NT2/D1 (cell line): ENCODE measurements around the gene PPP1R3D.
A peak's percentile ranks its signal among the peaks of the same experiment; 100 is the strongest.

Experiments
- DNase-seq: peaks from one replicate; pipeline ENCODE4 v3.0.0-alpha.2; 2011; ENCODE audit warnings: low read depth, low spot score
- H3K27me3 ChIP-seq: 2 replicates; pipeline ENCODE4 v1.6.0; 2011; ENCODE audit warnings: mild to moderate bottlenecking; ENCODE audit not compliant: insufficient read length, insufficient read depth
- H3K36me3 ChIP-seq: 2 replicates; pipeline ENCODE4 v1.6.1; 2011; ENCODE audit warnings: mild to moderate bottlenecking, low read length, mixed read lengths; ENCODE audit not compliant: insufficient read depth, insufficient read length
- H3K4me1 ChIP-seq: 2 replicates; pipeline ENCODE4 v1.5.1; 2011; ENCODE audit not compliant: insufficient read depth, insufficient read length
- H3K4me3 ChIP-seq: 2 replicates; pipeline ENCODE4 v1.5.1; 2011; ENCODE audit warnings: low read depth; ENCODE audit not compliant: insufficient read length
- H3K9ac ChIP-seq: 2 replicates; pipeline ENCODE4 v1.6.0; 2011; ENCODE audit warnings: low read depth; ENCODE audit not compliant: insufficient read length
- H3K9me3 ChIP-seq: 2 replicates; pipeline ENCODE4 v1.5.1; 2011; ENCODE audit warnings: mild to moderate bottlenecking, low read length; ENCODE audit not compliant: insufficient read depth
- SUZ12 ChIP-seq: IDR thresholded peaks from 2 replicates; pipeline ENCODE4 v1.6.1; 2011; ENCODE audit not compliant: insufficient read length, insufficient read depth; ENCODE audit errors: extremely low read depth
- YY1 ChIP-seq: IDR thresholded peaks from 2 replicates; pipeline ENCODE4 v1.6.1; 2011; ENCODE audit not compliant: insufficient read length, insufficient read depth
- ZNF274 ChIP-seq: IDR thresholded peaks from 2 replicates; pipeline ENCODE4 v1.6.1; 2011; ENCODE audit warnings: mild to moderate bottlenecking, low read depth, low read length

PPP1R3D gene

GRCh38 chr20:59938221-59938620 lies 1.9 kb downstream of the PPP1R3D start:
- H3K4me3 ChIP-seq, result no peak overlapping the region

GRCh38 chr20:59937150-59937549 lies 3.0 kb downstream of the PPP1R3D start:
- Histone ChIP-seq H3K27me3 (peaks cover 15% of the 10 kb centered on the region), H3K4me3 (no peak overlapping the region), H3K9ac (no peak overlapping the region), H3K36me3 (peaks cover 6% of the 10 kb centered on the region), H3K4me1 (peaks cover 7% of the 10 kb centered on the region), H3K9me3 (peaks cover 6% of the 10 kb centered on the region; the same call in 1 of the 2 replicates)
- no peak for DNase-seq
- TF ChIP-seq SUZ12 (no peak), YY1 (no peak), ZNF274 (no peak)

More at GRCh38 chr20:59938221-59938620, 1.9 kb downstream of the PPP1R3D start:
- Histone ChIP-seq H3K9me3 (peaks cover 6% of the 10 kb centered on the region; the same call in 1 of the 2 replicates), H3K4me1 (peaks cover 7% of the 10 kb centered on the region), H3K36me3 (peaks cover 17% of the 10 kb centered on the region), H3K27me3 (peaks cover 15% of the 10 kb centered on the region), H3K9ac (no peak overlapping the region)
- TF ChIP-seq SUZ12, result no peak
- TF ChIP-seq YY1, result no peak
- TF ChIP-seq ZNF274, result no peak
- DNase-seq, result no peak

GRCh38 chr20:59936409-59936808 lies 3.7 kb downstream of the PPP1R3D start:
- Histone ChIP-seq H3K27me3 (peaks cover 15% of the 10 kb centered on the region), H3K4me3 (no peak overlapping the region), H3K4me1 (peaks cover 7% of the 10 kb centered on the region), H3K36me3 (peaks cover 4% of the 10 kb centered on the region), H3K9ac (no peak overlapping the region), H3K9me3 (peaks cover 6% of the 10 kb centered on the region; the same call in 1 of the 2 replicates)
- no peak for DNase-seq
- TF ChIP-seq SUZ12 (no peak), YY1 (no peak), ZNF274 (no peak)

GRCh38 chr20:59935457-59936185 lies 4.5 kb downstream of the PPP1R3D start:
- DNase-seq, result no peak
- no peak for TF ChIP-seq YY1
- TF ChIP-seq ZNF274, result no peak
- peaks cover 6% of the 10 kb centered on the region; the same call in 1 of the 2 replicates for H3K9me3 ChIP-seq
- H3K9ac ChIP-seq, result no peak overlapping the region
- peaks cover 4% of the 10 kb centered on the region for H3K36me3 ChIP-seq
- peaks cover 7% of the 10 kb centered on the region for H3K4me1 ChIP-seq
- no peak overlapping the region for H3K4me3 ChIP-seq
- H3K27me3 ChIP-seq, result peaks cover 15% of the 10 kb centered on the region

- H3K4me3 ChIP-seq, result peak overlapping the region; percentile 44
Observed at GRCh38 chr20:59933849-59934585, 6.1 kb downstream of the PPP1R3D start.

GRCh38 chr20:59933296-59933848 lies 6.7 kb downstream of the PPP1R3D start, which contains the start of gene SYCP2:
Gene SYCP2 (minus strand): TSS chr20:59933637. CDS start chr20:59922413, 11,224 bp downstream.
- peak within 1 kb of the TSS; percentile 65 for H3K9ac ChIP-seq
- peak within 1 kb of the TSS; percentile 44 for H3K4me3 ChIP-seq

More at GRCh38 chr20:59933849-59934585, 6.1 kb downstream of the PPP1R3D start:
- Histone ChIP-seq H3K4me1 (peaks cover 2% of the 10 kb centered on the region), H3K9ac (peak overlapping the region; percentile 65), H3K9me3 (peaks cover 2% of the 10 kb centered on the region; the same call in 1 of the 2 replicates), H3K36me3 (peaks cover 2% of the 10 kb centered on the region), H3K27me3 (peaks cover 11% of the 10 kb centered on the region)
- no peak for DNase-seq
- no peak for TF ChIP-seq YY1
- TF ChIP-seq SUZ12, result no peak
- no peak for TF ChIP-seq ZNF274

More at GRCh38 chr20:59933296-59933848, 6.7 kb downstream of the PPP1R3D start, which contains the start of gene SYCP2:
- H3K27me3 ChIP-seq, result peaks cover 8% of the 10 kb centered on the region
- no peaks in the 10 kb centered on the region for H3K4me1 ChIP-seq
- H3K9me3 ChIP-seq, result no peaks in the 10 kb centered on the region
- no peaks in the 10 kb centered on the region for H3K36me3 ChIP-seq
- no peak for DNase-seq
- TF ChIP-seq YY1, result no peak
- no peak for TF ChIP-seq ZNF274
- no peak for TF ChIP-seq SUZ12
